ENCODE results near the gene CTRL. TPM values are rescaled to one million over a fixed set of nuclear protein-coding genes. Genes with fewer than 3 reads are reported as not detected.
"Not testable (repeated sequence)": the region's sequence is repeated elsewhere in the genome, so short reads cannot be mapped to it uniquely, and the experiment has no call there.

Gene CTRL
- 3.3 TPM for polyA plus RNA-seq (2013, experiment 1 of 2; ENCODE audit: insufficient read length)
- polyA plus RNA-seq (2013, experiment 2 of 2; ENCODE audit: insufficient read length): 4.1 TPM

- DNase-seq: no peak
Measured at GRCh38 chr16:67931712-67932461, at the start of gene CTRL. CTRL (minus strand) TSS chr16:67931862; CDS start chr16:67931852, 10 bp downstream.

GRCh38 chr16:67979955-67980678, 48.5 kb upstream of the CTRL start, which contains the start of gene DPEP3:
DPEP3 (minus strand) TSS chr16:67980499; CDS start chr16:67980380, 119 bp downstream.
- DNase-seq: no peak

GRCh38 chr16:67977469-67978227, 46.0 kb upstream of the CTRL start:
- no peak for DNase-seq

GRCh38 chr16:67977005-67977404, 45.3 kb upstream of the CTRL start:
- no peak for DNase-seq

GRCh38 chr16:67976205-67976604, 44.5 kb upstream of the CTRL start:
- DNase-seq: no peak

GRCh38 chr16:67975321-67976105, 43.9 kb upstream of the CTRL start:
- no peak for DNase-seq

DNA sequence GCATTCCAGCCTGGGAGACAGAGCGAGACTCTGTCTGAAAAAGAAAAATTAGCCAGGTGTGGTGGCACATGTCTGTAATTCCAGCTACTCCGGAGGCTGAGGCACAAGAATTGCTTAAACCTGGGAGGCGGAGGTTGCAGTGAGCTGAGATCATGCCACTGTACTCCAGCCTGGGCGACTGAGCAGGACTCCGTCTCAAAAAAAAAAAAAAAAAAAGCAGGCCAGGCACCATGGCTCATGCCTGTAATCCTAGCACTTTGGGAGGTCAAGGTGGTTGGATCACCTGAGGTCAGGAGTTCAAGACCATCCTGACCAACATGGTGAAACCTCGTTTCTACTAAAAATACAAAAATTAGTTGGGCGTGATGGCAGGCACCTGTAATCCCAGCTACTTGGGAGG, 40.6 kb upstream of the CTRL start:
- DNase-seq: not testable (repeated sequence)

- no peak for DNase-seq
Measured at GRCh38 chr16:67971111-67971510, 39.4 kb upstream of the CTRL start.

GRCh38 chr16:67969254-67970039, 37.8 kb upstream of the CTRL start:
- no peak for DNase-seq

DNA sequence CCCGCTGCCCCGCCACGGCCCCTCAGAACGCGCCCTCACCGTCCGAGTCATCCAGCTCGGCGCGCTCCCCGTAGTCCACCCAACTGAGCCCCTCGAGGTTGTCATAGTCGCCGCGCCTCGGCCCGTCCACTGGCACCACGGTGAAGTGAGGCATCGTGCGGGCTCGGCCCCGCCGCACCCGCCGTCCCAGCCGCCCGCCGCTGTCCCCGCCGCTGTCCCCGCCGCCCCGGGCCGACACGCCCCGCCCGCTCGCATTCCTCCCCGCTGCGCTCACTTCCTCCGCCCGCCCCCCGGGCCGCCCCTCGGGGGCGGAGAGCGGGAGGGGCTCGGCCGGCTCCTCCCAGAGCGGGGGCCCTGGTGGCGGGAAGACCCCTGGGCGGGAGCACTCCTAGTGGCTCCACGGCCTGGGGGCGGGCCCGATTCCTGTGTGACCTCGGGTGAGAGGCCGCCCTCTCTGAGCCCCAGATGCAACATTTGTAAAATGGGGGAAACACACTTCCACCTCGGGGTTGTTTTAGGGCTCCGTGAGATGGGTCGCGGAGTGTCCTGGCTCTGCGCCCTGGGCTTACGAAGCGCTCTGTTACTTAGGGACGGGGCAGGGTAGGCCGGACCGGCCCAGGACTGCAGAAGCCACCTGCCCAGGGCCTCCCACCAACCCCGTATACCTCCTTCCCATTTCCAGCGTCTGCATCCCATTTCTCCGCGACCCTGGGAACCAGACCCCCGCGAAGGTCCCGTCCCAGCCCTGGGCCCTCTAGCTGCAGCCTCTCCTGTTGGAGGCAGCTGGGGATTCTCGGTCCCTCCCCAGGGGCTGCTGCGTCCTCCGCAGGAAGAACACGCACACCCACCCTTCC, 37.0 kb upstream of the CTRL start, which contains the start of gene SLC12A4:
Gene SLC12A4, minus strand, starts transcription at position 238 of the 854 bp plus-strand sequence. Its CDS starts 84 bp downstream, at position 154.
- peak; percentile 89 for DNase-seq

GRCh38 chr16:67967958-67968399, 36.3 kb upstream of the CTRL start:
- peak; percentile 44 for DNase-seq

DNA sequence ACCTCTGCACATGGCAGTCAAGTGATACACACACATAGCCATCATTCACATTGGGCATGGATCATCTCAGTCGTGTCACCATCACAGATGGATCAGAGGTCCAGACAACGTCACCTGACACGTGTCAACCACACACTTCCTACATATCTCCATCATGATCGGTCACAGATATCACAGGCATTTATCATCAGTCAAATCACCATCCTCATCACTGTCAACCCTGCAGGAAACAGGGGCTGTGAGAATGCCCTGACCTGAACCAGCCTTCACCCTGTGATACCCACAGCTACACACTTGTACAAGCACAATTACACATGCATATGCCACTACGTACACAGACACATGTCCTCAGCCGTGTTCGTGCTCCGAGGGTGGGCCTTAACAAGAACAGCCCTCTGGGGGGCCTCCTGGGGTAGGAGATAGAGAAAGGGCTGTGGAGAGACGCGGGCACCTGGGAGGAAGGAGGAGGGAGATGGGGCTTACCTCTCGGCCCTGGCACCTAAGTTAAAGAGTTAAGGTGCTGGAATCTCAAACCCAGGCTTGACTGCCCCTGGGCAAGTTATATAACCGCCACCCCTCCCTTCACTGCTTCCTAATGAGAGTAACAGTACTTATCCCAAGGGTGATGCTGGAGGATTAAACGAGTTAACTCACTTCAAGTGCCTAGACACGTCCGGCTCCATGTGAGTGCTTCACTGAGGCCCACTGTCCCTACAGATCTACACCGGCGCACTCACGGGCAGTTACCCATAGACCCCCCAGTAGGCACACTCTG, 35.7 kb upstream of the CTRL start:
- DNase-seq: peak; percentile 37

DNA sequence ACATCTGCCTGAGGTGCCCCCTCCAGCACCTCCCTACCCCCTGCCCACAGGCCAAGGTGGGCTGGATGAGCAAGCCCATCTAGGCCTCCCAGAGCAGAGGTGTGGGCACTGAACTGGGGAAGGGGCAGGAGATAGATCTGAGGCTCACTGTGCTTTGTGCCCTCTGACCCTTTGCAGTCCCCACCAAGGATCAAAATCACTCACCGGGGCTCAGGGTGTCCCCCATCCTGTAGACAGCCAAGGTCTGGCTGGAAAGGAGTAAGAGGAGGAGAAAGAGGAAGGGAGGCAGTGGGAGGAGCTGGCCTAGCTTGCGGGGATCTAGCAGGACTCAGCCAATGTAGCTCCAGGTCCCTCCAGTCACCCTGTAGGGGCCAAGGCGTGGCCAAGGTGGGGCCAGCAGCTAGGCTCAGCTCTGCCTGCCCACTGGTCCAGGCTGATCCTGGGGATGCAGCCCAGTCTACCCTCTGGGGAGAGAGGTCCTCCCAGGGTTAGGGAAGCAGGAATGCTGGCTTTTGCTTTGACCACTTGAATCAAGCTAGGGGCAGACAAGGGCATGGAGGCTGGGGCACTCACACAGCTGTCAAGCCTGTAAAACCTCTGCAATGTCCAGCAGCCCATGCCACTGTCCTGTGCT, 35.0 kb upstream of the CTRL start:
- DNase-seq: peak; percentile 16

GRCh38 chr16:67965668-67966548, 34.2 kb upstream of the CTRL start:
- no peak for DNase-seq

DNA sequence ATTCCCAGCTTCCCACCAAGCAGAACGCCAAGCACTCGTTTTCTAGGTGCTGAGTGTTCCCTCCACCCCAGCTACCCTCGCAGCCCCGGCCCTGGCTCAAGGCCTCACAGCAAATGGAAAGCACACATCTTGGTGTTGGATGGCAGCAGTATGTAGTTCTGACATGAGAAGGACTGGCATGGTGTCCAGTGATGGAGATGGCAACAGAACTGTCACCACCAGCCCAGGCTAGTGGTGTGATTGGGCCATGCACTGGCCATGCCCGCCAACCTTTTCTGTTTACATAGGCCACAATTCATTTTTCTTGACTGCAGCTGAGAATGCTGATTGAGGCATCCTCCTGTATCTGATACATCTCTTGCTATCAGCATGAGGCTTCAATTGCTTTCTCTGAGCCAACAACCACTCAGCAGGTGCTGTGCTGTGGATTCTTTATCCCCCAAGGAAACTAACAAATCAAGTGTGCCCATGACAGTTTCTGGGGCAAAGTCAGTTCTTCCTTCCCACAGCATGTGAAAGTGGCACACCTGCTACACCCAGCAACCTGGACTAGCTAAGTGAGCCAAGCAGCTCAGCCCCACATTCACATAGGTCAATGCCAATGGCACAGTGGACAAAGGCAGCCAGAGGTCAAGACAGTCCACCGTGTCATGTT, 32.9 kb upstream of the CTRL start:
- DNase-seq: no peak

DNA sequence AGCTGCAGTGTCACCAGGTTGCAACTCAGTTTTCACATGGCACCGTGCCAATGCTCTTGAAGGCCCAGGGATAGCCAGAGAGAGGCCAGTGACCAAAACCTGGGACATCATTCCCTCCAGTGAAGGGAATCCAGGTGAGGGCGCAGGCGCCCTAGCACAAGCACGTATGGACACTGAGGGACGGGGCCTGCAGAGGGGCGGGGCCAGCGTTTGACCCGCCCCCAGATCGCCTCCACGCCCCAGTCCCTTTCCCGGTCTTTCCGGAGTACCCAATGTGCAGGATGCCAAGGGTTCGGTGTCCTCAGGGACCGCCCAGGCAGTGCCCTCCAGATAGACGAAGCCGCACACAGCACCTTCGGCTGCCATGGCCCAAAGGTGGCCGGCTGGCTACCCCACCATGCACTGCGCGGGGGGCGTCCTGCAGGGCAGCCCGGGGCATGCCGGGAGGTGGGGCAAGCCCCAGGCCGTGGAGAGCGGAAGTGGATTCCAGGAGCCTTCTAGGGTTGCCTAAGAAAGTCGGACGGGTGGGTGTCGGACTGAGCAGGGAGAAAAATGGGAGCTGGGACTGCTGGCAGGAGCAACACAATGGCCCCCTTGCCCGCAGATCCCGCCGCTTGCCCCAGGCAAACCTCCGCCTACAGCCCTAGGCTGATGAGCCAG, 32.1 kb upstream of the CTRL start:
- DNase-seq: no peak

DNA sequence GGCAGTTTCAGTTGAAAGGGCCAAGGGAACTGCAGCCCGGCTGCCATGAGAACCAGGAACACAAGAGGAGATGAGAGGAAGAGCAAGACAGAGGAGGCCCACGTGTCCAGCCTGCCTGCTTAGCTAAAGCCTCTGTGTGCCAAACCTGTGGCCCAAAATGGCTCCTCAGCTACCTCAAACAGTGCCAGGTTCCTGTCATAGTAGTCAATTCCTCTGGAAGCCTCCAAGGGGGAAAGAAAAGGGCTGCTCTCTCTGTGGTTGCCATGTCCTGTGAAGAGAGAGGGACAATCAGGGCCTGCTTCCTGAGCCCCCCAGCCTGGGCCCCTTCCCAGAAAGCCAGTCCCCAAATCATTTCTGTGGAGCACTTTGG, 31.6 kb upstream of the CTRL start:
- no peak for DNase-seq
